RWPE2 (cell line): ENCODE measurements around the gene RAI14.

ENCODE experiments used
- ATAC-seq: fragments of 200-7000 bp; cut with Tn5 transposase; 3 replicates; pipeline ENCODE4 v1.9.1; 2021; ENCODE audit warnings: low read depth
- DNase-seq: peaks from one replicate; pipeline ENCODE4 v3.0.0-alpha.2; 2020; ENCODE audit warnings: low spot score
- H3K27ac ChIP-seq: fragments of 450-650 bp; 2 replicates; pipeline ENCODE4 v1.5.1; 2017; ENCODE audit warnings: mild to moderate bottlenecking; ENCODE audit not compliant: poor library complexity, severe bottlenecking
- H3K27me3 ChIP-seq: fragments of 250-450 bp; sonication (Bioruptor Pico); 2 replicates; pipeline ENCODE4 v1.5.1; 2021; ENCODE audit warnings: mild to moderate bottlenecking, moderate library complexity; ENCODE audit not compliant: insufficient read depth, poor library complexity, severe bottlenecking
- H3K36me3 ChIP-seq: fragments of 250-450 bp; sonication (Bioruptor Pico); 2 replicates; pipeline ENCODE4 v1.5.1; 2020; ENCODE audit warnings: low read depth, mild to moderate bottlenecking, moderate library complexity
- H3K4me1 ChIP-seq: fragments of 250-450 bp; sonication (Bioruptor Pico); 2 replicates; pipeline ENCODE4 v1.5.1; 2021; ENCODE audit warnings: mild to moderate bottlenecking, moderate library complexity; ENCODE audit not compliant: insufficient read depth, poor library complexity, severe bottlenecking
- H3K4me3 ChIP-seq: fragments of 250-450 bp; sonication (Bioruptor Pico); 2 replicates; pipeline ENCODE4 v1.5.1; 2021; ENCODE audit warnings: mild to moderate bottlenecking, moderate library complexity; ENCODE audit not compliant: severe bottlenecking
- H3K9me3 ChIP-seq: fragments of 250-450 bp; sonication (Bioruptor Pico); 2 replicates; pipeline ENCODE4 v1.5.1; 2021; ENCODE audit warnings: mild to moderate bottlenecking, moderate library complexity; ENCODE audit not compliant: severe bottlenecking
- CTCF ChIP-seq: fragments of 450-650 bp; IDR thresholded peaks from one replicate; pipeline ENCODE4 v1.5.1; 2017; ENCODE audit warnings: mild to moderate bottlenecking, moderate library complexity; ENCODE audit not compliant: poor library complexity, severe bottlenecking

Gene RAI14

GRCh38 chr5:34656001-34656699, at the start of gene RAI14:
TSS of gene RAI14 (plus strand) at chr5:34656328. CDS start at chr5:34686920, 30,592 bp downstream.
- peak within 1 kb of the TSS; percentile 86 for H3K4me3 ChIP-seq

DNA sequence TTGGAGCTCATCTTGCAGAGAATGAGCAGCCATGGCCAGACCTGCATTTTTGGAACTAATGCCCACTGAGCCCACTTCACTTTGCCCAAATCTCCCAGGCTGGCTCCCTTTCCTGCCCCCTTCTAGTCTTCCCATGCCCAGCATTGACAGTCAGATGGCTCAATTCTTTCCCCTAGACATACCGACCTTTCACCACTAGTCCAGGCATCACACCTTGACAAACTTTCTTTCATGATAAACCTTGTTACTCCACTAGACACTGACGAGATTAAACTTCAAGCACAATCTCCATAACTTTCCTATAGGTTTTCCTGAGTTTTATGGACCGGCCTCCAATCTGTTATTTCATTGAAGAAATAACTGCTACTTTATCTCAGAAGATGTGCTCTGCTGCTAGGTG, 47.8 kb upstream of the RAI14 start:
- H3K27ac ChIP-seq, result peak overlapping the region; percentile 97
- no peaks in the 10 kb centered on the region for H3K27me3 ChIP-seq
- DNase-seq (no peak), ATAC-seq (no peak)
- H3K4me1 ChIP-seq, result peaks cover 35% of the 10 kb centered on the region
- H3K9me3 ChIP-seq, result no peaks in the 10 kb centered on the region
- no peak overlapping the region for H3K4me3 ChIP-seq
- no peak for TF ChIP-seq CTCF
- no peaks in the 10 kb centered on the region for H3K36me3 ChIP-seq

More at GRCh38 chr5:34656001-34656699, at the start of gene RAI14:
- Histone ChIP-seq H3K27me3 (no peaks in the 10 kb centered on the region), H3K27ac (peak within 1 kb of the TSS; percentile 80), H3K36me3 (peaks cover 10% of the 10 kb centered on the region), H3K4me1 (peaks cover 19% of the 10 kb centered on the region), H3K9me3 (no peaks in the 10 kb centered on the region)
- peak; percentile 47 for TF ChIP-seq CTCF
- ATAC-seq (peak; percentile 67), DNase-seq (peak; percentile 89)

DNA sequence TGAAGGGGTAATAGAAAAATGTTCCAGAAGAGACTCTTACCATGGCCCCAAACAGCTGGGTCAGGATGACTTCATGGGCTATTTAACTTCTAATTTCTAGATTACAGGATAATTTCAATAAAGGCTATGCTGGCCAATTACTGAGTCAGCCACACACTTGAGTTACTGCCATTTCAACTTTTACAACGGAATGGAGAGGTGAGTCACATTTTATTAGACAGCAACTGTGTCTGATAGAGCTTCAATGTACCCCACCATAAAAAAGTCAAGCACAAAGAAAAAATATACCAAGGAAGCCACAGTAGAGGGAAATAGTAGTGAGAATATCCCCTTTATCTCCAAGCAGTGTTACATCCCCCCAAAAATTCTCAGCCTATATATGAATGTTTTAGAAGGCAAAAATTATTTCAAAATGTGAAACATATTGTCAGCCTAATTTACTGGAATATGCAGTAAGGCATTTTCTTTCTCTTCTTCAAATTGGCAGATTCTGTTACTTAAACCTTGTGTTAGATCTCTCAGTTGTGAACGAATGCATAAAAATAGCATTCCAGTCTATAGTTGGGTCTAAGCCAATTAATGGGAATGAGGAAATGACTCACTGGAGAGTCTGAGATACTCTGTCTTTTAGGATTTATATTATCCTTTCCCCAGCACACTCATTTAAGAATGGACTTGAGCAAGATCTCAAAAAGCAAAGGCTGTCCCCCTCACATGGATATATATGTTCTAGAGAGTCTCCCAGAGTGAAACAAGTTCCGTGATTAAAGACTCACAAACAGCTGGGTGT, 47.1 kb upstream of the RAI14 start:
- TF ChIP-seq CTCF, result peak; percentile 12
- DNase-seq (no peak), ATAC-seq (peak; percentile 90)
- H3K27me3 ChIP-seq, result no peaks in the 10 kb centered on the region
- peaks cover 30% of the 10 kb centered on the region for H3K4me1 ChIP-seq
- no peak overlapping the region for H3K4me3 ChIP-seq
- peak overlapping the region; percentile 97 for H3K27ac ChIP-seq
- no peaks in the 10 kb centered on the region for H3K36me3 ChIP-seq
- no peaks in the 10 kb centered on the region for H3K9me3 ChIP-seq

DNA sequence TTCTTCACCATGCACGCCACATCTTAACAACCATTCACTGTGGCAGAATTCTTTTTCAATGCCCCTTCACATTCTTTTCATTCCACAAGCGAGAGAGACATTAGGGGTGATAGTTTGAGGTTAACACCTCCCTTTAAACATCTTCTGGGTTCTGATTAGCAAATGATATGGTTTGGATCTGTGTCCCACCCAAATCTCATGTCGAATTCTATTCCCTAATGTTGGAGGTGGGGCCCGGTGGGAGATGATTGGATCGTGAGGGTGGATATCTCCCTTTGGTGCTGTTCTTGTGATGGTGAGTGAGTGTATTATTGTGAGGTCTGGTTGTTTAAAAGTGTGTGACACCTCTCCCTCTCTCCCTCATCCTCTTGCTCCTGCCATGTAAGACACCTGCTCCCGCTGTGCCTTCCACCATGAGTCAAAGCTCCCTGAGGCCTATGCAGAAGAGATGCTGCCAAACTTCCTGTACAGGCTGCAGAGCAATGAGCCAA, 46.1 kb upstream of the RAI14 start:
- H3K36me3 ChIP-seq, result no peaks in the 10 kb centered on the region
- H3K9me3 ChIP-seq, result no peaks in the 10 kb centered on the region
- TF ChIP-seq CTCF, result no peak
- DNase-seq, result no peak
- no peak for ATAC-seq
- no peak overlapping the region for H3K4me3 ChIP-seq
- peaks cover 24% of the 10 kb centered on the region for H3K4me1 ChIP-seq
- no peaks in the 10 kb centered on the region for H3K27me3 ChIP-seq
- H3K27ac ChIP-seq, result peak overlapping the region; percentile 97
